ENCODE results near the gene UTF1. TPM values are rescaled to one million over a fixed set of nuclear protein-coding genes. Genes with fewer than 3 reads are reported as not detected.
"Not testable (repeated sequence)": the region's sequence is repeated elsewhere in the genome, so short reads cannot be mapped to it uniquely, and the experiment has no call there.

The UTF1 gene
- total RNA-seq, 1 donor from 2014 or later = not detected

- DNase-seq (ENCODE audit: low spot score in 2 of 2) (no peak), FAIRE-seq (no peak)
Measured at GRCh38 chr10:133207627-133208026, 22.4 kb upstream of the UTF1 start.

DNA sequence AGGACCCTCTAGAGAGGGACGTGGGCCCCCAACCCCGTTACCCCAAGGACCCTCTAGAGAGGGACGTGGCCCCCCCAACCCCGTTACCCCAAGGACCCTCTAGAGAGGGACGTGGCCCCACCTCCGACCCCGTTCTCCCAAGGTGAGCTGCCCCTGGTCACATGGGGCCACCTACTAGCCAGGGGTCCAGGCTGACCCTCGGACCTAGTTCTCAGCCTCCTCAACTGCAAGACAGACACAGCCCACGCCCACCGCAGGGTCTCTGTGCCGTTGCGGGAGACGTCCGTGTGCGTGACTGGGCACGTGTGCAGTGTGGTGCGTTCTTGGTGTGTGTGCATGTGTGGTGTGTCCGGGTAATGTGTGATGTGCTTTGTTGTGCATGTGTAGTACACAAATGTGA is 21.6 kb upstream of the UTF1 start:
- no peak for FAIRE-seq
- DNase-seq (ENCODE audit: low spot score in 2 of 2) = no peak

- DNase-seq (ENCODE audit: low spot score in 2 of 2) = no peak
- no peak for FAIRE-seq
Measured at GRCh38 chr10:133209117-133209516, 20.9 kb upstream of the UTF1 start.

DNA sequence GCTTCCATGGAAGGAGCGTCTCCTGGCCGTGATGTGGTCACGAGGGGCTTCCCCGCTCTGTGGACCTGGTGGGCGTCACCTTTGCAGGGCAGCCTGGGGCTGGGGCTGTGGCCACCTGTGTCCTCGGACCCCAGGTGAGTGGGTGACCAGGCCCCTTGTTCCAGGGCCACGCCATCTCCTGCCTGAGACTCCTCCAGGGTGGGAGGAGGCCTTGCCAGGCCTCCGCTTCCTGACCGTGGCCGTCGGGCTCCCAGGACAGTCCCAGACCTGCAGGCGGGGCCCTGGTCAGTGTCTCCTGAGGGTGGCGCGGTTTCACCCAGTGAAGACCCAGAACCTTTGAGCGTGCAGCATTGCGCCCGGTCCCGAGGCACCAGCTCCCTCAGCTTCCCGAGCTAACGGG is 20.4 kb upstream of the UTF1 start:
- FAIRE-seq (no peak), DNase-seq (ENCODE audit: low spot score in 2 of 2) (no peak)

GRCh38 chr10:133210398-133211140 is 19.4 kb upstream of the UTF1 start:
- FAIRE-seq (no peak), DNase-seq (ENCODE audit: low spot score in 2 of 2) (no peak)

DNA sequence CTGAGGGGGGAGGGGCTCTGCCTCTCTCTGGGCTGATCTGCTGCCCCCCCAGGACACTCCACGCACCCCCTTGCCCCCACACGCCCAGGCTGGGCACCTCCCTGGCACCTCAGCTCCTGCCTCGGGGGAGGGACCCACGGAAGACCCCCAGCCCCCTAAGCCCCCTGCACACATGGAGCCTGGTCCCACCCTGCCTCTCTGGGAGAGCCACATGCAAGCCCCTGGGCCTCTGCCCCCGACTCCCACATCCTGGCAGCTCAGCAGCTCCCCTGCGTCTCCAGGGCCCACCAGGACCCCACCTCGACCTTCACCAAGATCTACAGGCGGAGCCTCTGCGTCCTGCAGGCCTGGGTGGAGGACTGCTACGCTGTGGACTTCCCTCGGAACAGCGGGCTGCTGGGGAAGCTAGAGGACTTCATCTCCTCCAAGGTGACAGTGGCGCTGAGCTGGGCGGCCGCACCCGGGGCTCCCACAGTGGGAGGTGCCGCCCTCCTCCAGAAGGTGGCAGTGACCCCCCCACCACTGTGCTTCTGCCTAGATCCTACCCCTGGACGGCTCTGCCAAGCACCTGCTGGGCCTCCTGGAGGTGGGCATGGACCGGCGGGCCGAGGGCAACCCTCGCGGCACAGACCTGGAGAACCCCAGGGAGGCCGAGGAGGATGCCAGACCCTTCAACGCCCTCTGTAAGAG is 18.7 kb upstream of the UTF1 start:
- FAIRE-seq (no peak), DNase-seq (ENCODE audit: low spot score in 2 of 2) (no peak)

GRCh38 chr10:133211959-133212852 is 17.8 kb upstream of the UTF1 start:
- no peak for FAIRE-seq
- DNase-seq (ENCODE audit: low spot score in 2 of 2) = no peak

- FAIRE-seq (no peak), DNase-seq (ENCODE audit: low spot score in 2 of 2) (no peak)
Measured at GRCh38 chr10:133212853-133213494, 17.0 kb upstream of the UTF1 start.

DNA sequence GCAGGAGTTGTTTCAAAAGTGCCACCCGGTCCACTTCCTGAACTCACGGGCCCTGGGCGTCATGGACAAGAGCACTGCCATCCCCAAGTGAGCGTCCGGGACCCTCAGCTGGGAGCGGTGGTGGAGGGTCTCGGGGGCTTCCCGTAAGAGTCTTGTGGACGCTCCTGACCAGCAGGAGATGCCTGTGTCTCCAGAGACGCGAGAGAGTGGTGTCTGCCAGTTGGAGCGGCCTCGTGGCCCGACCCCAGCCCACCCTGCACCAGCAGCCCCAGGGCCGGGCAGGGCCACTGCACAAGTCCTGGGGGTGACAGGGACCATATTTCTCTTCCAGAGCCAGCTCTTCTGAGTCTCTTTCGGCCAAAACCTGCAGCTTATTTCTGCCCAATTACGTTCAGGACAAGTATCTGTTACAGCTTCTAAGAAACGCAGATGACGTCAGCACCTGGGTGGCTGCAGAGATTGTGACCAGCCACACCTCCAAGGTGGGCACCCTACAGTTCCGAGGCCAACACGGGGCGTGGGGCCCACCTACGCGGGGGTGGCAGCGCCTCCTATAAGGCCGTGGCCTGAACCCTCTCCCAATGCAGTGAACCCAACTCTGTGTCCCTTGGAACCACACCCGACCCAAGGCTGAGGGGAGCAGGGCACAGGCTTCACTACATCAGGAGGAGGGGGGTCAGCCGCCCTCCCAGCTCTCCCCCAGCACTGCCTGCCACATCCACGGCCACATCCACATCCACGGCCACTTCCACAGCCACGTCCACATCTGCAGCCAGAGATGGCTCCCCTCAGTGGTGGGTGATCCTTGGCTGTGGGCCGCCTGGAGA is 16.2 kb upstream of the UTF1 start:
- no peak for DNase-seq (ENCODE audit: low spot score in 2 of 2)

GRCh38 chr10:133214468-133215410 is 15.3 kb upstream of the UTF1 start:
- FAIRE-seq = no peak

More for the DNA sequence above, 16.2 kb upstream of the UTF1 start:
- FAIRE-seq = no peak

DNA sequence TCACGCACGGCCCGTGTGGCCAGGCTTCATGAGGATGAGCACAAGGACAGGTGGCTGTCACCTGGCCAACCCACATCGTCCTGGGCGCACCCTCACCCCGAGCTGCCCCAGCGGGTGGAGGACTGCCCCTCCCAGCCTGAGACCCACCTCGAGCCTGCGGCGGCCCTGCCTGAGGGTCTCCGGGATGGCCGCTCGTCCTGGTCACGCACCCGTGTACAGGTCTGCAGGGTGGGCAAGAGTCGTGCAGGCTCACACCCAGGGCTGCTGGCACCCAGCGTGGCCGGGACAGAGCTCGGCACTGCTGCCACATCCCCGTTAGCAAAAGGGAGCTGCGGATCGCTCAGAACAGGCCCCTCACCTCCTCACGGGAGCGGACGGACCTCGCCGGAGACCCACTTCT is 14.4 kb upstream of the UTF1 start:
- FAIRE-seq (no peak), DNase-seq (ENCODE audit: low spot score in 2 of 2) (no peak)

More at GRCh38 chr10:133214468-133215410, 15.3 kb upstream of the UTF1 start:
- DNase-seq (ENCODE audit: low spot score in 2 of 2) = no peak

GRCh38 chr10:133216776-133217175 is 13.2 kb upstream of the UTF1 start:
- no peak for FAIRE-seq
- no peak for DNase-seq (ENCODE audit: low spot score in 2 of 2)

- DNase-seq (ENCODE audit: low spot score in 2 of 2) = no peak
- FAIRE-seq = no peak
Measured at GRCh38 chr10:133217800-133218589, 12.0 kb upstream of the UTF1 start.

DNA sequence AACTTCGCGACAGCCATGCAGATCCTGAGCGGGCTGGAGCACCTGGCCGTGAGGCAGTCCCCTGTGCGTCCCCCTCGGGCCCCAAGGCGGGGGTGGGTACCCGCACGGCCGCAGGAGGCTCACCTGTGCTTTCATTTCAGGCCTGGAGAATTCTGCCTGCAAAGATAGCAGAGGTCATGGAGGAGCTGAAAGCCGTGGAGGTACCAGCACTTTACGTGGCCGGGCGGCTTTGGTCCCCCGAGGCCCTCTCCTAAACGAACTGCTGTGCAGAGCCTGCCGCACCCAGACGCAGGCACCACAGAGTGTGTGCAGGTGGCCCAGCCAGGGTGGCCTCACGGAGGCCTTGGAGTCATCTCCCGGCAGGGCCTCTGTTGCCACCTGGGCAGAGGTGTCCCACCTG is 11.1 kb upstream of the UTF1 start:
- FAIRE-seq (no peak), DNase-seq (ENCODE audit: low spot score in 2 of 2) (no peak)

GRCh38 chr10:133219782-133220181 is 10.2 kb upstream of the UTF1 start:
- no peak for FAIRE-seq
- DNase-seq (ENCODE audit: low spot score in 2 of 2) = no peak

DNA sequence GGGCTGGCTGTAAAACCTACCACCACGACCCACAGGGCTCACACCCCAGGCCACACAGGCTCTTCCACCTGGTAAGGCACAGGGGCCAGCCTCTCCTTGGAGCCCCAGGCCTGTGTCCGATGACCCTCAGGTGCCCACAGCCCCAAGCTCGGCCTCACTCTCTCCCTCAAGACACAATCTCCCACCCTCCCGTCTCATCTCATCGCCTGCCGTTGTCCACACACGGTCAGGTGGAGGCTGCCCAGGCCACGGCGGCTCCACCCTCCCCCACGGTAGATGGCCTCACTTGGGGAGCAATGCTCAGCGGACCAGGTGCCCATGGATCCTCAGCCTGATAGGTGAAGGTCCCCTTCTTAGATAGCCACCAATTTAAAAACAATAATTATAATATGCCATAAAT is 8.7 kb upstream of the UTF1 start:
- no peak for FAIRE-seq

DNA sequence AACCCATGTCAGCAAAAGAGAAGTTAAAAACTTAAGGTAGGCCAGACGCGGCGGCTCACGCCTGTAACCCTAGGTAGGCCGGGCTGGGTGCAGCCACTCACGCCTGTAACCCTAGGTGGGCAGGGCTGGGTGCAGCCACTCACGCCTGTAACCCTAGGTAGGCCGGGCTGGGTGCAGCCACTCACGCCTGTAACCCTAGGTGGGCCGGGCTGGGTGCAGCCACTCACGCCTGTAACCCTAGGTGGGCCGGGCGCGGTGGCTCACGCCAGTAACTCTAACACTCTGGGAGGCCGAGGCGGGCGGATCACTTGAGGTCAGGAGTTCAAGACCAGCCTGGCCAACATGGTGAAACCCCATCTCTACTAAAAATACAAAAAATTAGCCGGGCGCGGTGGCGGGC is 8.3 kb upstream of the UTF1 start:
- FAIRE-seq; DNase-seq (ENCODE audit: low spot score in 2 of 2): not testable (repeated sequence)

More for the DNA sequence above, 8.7 kb upstream of the UTF1 start:
- DNase-seq (ENCODE audit: low spot score in 2 of 2) = no peak

DNA sequence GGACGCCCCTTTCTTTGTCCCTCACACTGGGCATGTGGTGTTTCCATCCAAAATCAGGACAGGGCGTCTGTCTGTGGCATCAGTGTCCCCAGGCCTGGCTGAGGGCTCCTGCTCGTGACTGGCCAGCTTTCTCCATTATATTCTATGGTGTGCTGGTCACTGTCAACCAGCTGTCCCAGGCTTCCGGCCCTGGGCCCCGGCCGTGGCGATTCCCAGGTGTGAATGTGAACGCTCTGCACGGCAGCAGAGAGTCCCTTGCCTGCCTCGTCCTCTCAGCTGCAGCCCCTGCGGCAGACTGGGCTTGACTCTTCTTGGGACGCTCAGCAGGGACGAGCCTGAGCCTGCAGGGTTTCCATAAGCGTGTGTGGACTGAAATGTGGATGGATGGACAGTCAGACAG is 5.9 kb upstream of the UTF1 start:
- FAIRE-seq = no peak
- no peak for DNase-seq (ENCODE audit: low spot score in 2 of 2)
